ENCODE data around the gene USP21.

GRCh38 chr1:161197560-161198193 is 38.4 kb downstream of the USP21 start:
- no peak for TF ChIP-seq POLR2A (IDR thresholded peaks at IDR 0.05)
- no peak for TF ChIP-seq CTCF (IDR thresholded peaks at IDR 0.05)
- no peak for TF ChIP-seq EP300 (IDR thresholded peaks at IDR 0.05)
- no peak for TF ChIP-seq POLR2AphosphoS5 (IDR thresholded peaks at IDR 0.05)
